Transverse colon (tissue), 3 donors: Measurements from ENCODE around the gene SCARF1.

Source experiments
- EP300 ChIP-seq: sonication (generic); formaldehyde crosslinking; IDR thresholded peaks from one replicate; pipeline ENCODE4 v1.6.1; 2017; ENCODE audit warnings: antibody characterized with exemption, low read depth
- POLR2A ChIP-seq: fragments of 450-650 bp; IDR thresholded peaks from one replicate; pipeline ENCODE4 v1.6.1; 2016; ENCODE audit warnings: antibody characterized with exemption, mild to moderate bottlenecking, moderate library complexity
- TF ChIP-seq, protein P1 (sequence below), 5 experiments: fragments of 200-600 bp in 3 of 5; fragments of 450-650 bp in 2 of 5; sonication (generic) in 3 of 5; IDR thresholded peaks; 1 replicate in 2 of 5; 2 replicates in 3 of 5; pipeline ENCODE4 v1.5.1; 2016 to 2017; ENCODE audit warnings: antibody characterized with exemption in 5 of 5, inconsistent platforms in 3 of 5, mild to moderate bottlenecking in 2 of 5, moderate library complexity in 1 of 5

DNA sequence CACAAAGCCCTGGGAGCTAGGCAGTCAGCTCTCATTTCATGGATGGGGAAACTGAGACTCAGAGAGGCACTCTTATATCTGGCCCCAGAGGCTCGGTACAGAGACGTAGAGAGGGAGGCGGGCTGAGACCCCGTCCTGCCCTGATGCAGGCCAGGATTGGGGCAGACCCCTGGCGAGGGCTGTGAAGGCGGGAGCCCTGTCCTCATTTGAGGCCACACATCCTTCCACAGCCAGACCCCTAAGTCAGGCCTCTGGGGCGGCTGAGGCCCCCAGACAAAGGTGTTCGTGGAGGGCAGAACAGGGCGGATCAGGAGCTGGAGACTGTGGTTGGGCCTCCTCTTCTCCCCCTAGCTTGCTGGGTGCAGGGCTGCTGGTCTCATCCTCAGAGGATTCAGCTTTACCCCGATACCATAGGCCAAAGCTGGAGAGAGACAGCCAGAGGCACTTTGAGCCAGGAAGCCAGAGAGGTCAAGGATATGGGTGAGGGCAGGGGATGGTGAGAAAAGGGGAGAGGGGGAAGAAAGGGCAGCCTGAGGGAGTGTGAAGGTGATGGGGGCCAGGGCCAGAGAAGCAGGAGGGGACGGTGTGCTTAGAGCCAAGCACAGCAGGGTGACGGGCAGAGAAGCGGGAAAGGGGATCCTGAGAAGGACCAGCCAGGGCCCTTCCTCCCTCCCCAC is 805 bp upstream of the SCARF1 start:
- TF ChIP-seq, protein P1, sequence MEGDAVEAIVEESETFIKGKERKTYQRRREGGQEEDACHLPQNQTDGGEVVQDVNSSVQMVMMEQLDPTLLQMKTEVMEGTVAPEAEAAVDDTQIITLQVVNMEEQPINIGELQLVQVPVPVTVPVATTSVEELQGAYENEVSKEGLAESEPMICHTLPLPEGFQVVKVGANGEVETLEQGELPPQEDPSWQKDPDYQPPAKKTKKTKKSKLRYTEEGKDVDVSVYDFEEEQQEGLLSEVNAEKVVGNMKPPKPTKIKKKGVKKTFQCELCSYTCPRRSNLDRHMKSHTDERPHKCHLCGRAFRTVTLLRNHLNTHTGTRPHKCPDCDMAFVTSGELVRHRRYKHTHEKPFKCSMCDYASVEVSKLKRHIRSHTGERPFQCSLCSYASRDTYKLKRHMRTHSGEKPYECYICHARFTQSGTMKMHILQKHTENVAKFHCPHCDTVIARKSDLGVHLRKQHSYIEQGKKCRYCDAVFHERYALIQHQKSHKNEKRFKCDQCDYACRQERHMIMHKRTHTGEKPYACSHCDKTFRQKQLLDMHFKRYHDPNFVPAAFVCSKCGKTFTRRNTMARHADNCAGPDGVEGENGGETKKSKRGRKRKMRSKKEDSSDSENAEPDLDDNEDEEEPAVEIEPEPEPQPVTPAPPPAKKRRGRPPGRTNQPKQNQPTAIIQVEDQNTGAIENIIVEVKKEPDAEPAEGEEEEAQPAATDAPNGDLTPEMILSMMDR (IDR thresholded peaks at IDR 0.05), result no peak
- TF ChIP-seq POLR2A (no peak), EP300 (no peak)
